ENCODE measurements around the gene ZNF524. TPM values are rescaled to one million over a fixed set of nuclear protein-coding genes. Genes with fewer than 3 reads are reported as not detected.

ZNF524 gene
- total RNA-seq, 1 donor from 2014 or later = 7.9 TPM

- TF ChIP-seq, protein P1, sequence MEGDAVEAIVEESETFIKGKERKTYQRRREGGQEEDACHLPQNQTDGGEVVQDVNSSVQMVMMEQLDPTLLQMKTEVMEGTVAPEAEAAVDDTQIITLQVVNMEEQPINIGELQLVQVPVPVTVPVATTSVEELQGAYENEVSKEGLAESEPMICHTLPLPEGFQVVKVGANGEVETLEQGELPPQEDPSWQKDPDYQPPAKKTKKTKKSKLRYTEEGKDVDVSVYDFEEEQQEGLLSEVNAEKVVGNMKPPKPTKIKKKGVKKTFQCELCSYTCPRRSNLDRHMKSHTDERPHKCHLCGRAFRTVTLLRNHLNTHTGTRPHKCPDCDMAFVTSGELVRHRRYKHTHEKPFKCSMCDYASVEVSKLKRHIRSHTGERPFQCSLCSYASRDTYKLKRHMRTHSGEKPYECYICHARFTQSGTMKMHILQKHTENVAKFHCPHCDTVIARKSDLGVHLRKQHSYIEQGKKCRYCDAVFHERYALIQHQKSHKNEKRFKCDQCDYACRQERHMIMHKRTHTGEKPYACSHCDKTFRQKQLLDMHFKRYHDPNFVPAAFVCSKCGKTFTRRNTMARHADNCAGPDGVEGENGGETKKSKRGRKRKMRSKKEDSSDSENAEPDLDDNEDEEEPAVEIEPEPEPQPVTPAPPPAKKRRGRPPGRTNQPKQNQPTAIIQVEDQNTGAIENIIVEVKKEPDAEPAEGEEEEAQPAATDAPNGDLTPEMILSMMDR (IDR thresholded peaks at IDR 0.05; ENCODE audit: unreplicated experiment) = no peak
- Mint-ChIP-seq H3K27ac (peak within 1 kb of the TSS; percentile 94), H3K27me3 (no peaks in the 10 kb centered on the region), H3K4me1 (ENCODE audit: low read depth) (peaks cover 20% of the 10 kb centered on the region), H3K4me3 (ENCODE audit: low read depth) (peak within 1 kb of the TSS; percentile 80), H3K36me3 (ENCODE audit: insufficient read depth) (peaks cover 8% of the 10 kb centered on the region), H3K9me3 (ENCODE audit: low read depth) (no peaks in the 10 kb centered on the region)
- DNase-seq (ENCODE audit: low spot score, unreplicated experiment) = peak; percentile 50
These were observed 47.9 kb downstream of the ZNF524 start, which contains the start of gene CCDC106 for GRCh38 chr19:55647732-55648584. Gene CCDC106 (plus strand): TSS chr19:55648212. CDS start chr19:55649047, 835 bp downstream.

DNA sequence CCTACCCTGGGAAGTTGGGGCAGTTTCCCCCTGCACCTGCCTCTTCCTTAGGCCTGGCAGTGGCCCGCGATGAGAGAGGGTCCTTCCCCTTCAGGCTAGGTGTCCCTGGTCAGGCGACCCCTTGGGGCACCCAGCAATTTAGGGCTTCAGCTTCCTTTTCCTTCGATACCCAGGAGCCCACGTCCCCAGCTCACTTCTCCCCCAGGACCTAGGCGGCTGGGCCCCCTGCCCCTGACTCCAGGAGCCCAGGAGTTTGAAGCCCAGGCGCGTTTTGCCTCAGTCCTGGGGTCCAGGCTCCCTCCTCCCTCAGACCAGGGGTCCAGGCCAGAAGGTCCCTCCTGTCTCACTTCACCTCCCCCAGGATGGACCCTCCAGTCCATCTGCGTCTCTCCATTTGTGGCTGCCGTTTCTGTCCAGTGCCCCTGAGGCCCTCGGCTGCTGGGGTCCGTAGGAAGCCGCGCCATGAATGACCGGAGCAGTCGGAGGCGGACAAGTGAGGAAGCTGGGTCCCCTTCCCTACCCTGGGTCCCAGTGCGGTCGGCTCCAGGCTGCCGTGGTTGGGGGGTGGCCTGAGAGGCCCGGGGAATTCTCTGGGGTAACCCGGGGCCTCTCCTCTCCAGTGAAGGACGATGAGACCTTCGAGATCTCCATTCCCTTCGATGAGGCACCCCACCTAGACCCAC is 48.6 kb downstream of the ZNF524 start:
- H3K9me3 Mint-ChIP-seq (ENCODE audit: low read depth) = no peaks in the 10 kb centered on the region
- TF ChIP-seq, protein P1 (IDR thresholded peaks at IDR 0.05; ENCODE audit: unreplicated experiment) = no peak
- DNase-seq (ENCODE audit: low spot score, unreplicated experiment) = no peak
- H3K36me3 Mint-ChIP-seq (ENCODE audit: insufficient read depth) = peaks cover 8% of the 10 kb centered on the region
- H3K4me3 Mint-ChIP-seq (ENCODE audit: low read depth) = peak overlapping the region; percentile 80
- H3K27ac Mint-ChIP-seq = peak overlapping the region; percentile 64
- peaks cover 14% of the 10 kb centered on the region for H3K4me1 Mint-ChIP-seq (ENCODE audit: low read depth)
- H3K27me3 Mint-ChIP-seq = no peaks in the 10 kb centered on the region

DNA sequence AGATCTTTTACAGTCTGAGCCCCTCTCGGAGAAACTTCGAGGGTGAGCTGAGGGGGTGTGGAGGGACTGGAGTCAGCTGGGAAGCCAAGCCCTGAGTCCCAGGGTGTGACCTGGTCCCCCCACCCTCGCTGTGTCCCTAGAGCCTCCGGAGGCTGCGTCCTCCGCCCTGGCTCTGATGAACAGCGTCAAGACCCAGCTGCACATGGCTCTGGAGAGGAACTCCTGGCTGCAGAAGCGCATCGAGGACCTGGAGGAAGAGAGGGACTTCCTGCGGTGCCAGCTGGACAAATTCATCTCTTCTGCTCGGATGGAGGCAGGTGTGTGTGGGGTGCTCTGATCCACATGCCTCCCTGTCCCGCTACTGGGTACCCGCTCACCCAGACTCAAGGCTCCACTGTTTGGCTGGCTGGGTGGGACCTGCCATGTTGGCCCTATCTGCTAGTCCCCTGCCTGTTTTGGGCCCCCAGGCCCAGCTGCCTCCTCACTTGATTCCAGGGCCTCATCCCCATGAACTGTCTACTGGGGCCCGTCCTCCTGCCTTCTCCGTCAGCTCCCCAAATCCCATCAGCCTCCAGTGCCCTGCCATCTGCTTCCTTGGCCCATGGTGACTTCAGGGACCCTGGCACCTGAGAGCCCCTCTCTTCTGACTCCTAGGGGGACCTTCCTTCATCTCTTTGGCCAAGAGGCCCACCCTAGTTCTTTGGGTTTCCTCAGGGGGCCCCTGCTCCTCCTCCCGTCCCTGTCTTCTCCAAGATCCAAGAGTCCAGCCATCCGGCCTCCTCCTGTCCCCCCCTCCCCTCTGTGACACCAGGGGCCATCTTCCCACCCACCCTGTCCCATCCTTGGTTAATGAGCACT is 49.4 kb downstream of the ZNF524 start:
- no peaks in the 10 kb centered on the region for H3K27me3 Mint-ChIP-seq
- DNase-seq (ENCODE audit: low spot score, unreplicated experiment) = no peak
- no peak overlapping the region for H3K27ac Mint-ChIP-seq
- peak overlapping the region; percentile 80 for H3K4me3 Mint-ChIP-seq (ENCODE audit: low read depth)
- H3K36me3 Mint-ChIP-seq (ENCODE audit: insufficient read depth) = peaks cover 8% of the 10 kb centered on the region
- TF ChIP-seq, protein P1 (IDR thresholded peaks at IDR 0.05; ENCODE audit: unreplicated experiment) = no peak
- H3K4me1 Mint-ChIP-seq (ENCODE audit: low read depth) = peaks cover 9% of the 10 kb centered on the region
- H3K9me3 Mint-ChIP-seq (ENCODE audit: low read depth) = no peaks in the 10 kb centered on the region

- no peaks in the 10 kb centered on the region for H3K9me3 Mint-ChIP-seq (ENCODE audit: low read depth)
- peaks cover 8% of the 10 kb centered on the region for H3K4me1 Mint-ChIP-seq (ENCODE audit: low read depth)
- DNase-seq (ENCODE audit: low spot score, unreplicated experiment) = no peak
- TF ChIP-seq, protein P1 (IDR thresholded peaks at IDR 0.05; ENCODE audit: unreplicated experiment) = no peak
- peaks cover 8% of the 10 kb centered on the region for H3K36me3 Mint-ChIP-seq (ENCODE audit: insufficient read depth)
- no peaks in the 10 kb centered on the region for H3K27me3 Mint-ChIP-seq
- peak overlapping the region; percentile 50 for H3K4me3 Mint-ChIP-seq (ENCODE audit: low read depth)
- H3K27ac Mint-ChIP-seq = no peak overlapping the region
These were observed 50.1 kb downstream of the ZNF524 start for GRCh38 chr19:55650126-55650557.
